Loucy (cell line): ENCODE data around the gene ARL8B.

ENCODE experiments used
- EZH2phosphoT487 ChIP-seq: fragments of 200-600 bp; IDR thresholded peaks from 2 replicates; pipeline ENCODE4 v1.6.1; 2018; ENCODE audit warnings: antibody characterized with exemption, mild to moderate bottlenecking, moderate library complexity, borderline replicate concordance
- TF ChIP-seq, protein P1 (sequence below): fragments of 200-600 bp; sonication (generic); conservative IDR thresholded peaks from 2 replicates; pipeline ENCODE4 v1.5.1; 2014; ENCODE audit warnings: mild to moderate bottlenecking, antibody characterized with exemption, low read length

DNA sequence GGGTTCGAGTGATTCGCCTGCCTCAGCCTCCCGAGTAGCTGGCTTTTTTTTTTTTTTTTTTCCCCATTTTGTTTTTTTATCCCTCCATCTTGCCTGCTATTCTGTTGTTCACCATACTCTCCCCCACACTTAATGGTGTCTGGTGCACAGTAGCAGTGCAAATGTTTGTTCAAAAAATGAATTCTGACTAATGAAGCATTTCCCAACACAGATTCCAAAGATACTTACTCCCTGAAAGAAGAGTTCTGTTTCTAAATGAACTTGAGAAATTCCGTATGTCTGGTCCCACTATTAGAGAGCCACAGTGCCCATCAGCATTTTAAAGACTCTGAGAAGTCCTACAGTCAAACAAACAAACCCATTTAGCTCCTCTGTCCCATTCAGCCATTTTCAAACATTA, 74.9 kb downstream of the ARL8B start:
- TF ChIP-seq, protein P1, sequence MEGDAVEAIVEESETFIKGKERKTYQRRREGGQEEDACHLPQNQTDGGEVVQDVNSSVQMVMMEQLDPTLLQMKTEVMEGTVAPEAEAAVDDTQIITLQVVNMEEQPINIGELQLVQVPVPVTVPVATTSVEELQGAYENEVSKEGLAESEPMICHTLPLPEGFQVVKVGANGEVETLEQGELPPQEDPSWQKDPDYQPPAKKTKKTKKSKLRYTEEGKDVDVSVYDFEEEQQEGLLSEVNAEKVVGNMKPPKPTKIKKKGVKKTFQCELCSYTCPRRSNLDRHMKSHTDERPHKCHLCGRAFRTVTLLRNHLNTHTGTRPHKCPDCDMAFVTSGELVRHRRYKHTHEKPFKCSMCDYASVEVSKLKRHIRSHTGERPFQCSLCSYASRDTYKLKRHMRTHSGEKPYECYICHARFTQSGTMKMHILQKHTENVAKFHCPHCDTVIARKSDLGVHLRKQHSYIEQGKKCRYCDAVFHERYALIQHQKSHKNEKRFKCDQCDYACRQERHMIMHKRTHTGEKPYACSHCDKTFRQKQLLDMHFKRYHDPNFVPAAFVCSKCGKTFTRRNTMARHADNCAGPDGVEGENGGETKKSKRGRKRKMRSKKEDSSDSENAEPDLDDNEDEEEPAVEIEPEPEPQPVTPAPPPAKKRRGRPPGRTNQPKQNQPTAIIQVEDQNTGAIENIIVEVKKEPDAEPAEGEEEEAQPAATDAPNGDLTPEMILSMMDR: no peak
- no peak for TF ChIP-seq EZH2phosphoT487
